Measurements from ENCODE around the gene EIF4G3.

EIF4G3 gene

GRCh38 chr1:21001042-21001441, 175.7 kb downstream of the EIF4G3 start:
- TF ChIP-seq CTCF (IDR thresholded peaks at IDR 0.05; ENCODE audit: poor library complexity, severe bottlenecking), result no peak
- peaks cover 9% of the 10 kb centered on the region for H3K4me1 ChIP-seq (ENCODE audit: insufficient read depth, poor library complexity, severe bottlenecking)
- H3K27ac ChIP-seq (ENCODE audit: poor library complexity, severe bottlenecking), result no peak overlapping the region
- H3K36me3 ChIP-seq (ENCODE audit: low read depth), result no peaks in the 10 kb centered on the region
- DNase-seq (ENCODE audit: low spot score), result no peak
- H3K27me3 ChIP-seq (ENCODE audit: insufficient read depth, poor library complexity, severe bottlenecking), result no peaks in the 10 kb centered on the region
- H3K4me3 ChIP-seq (ENCODE audit: severe bottlenecking), result no peak overlapping the region
- no peak for ATAC-seq (ENCODE audit: low read depth)
- no peaks in the 10 kb centered on the region for H3K9me3 ChIP-seq (ENCODE audit: severe bottlenecking)

- Histone ChIP-seq H3K27me3 (ENCODE audit: insufficient read depth, poor library complexity, severe bottlenecking) (no peaks in the 10 kb centered on the region), H3K4me3 (ENCODE audit: severe bottlenecking) (no peak overlapping the region), H3K36me3 (ENCODE audit: low read depth) (no peaks in the 10 kb centered on the region), H3K27ac (ENCODE audit: poor library complexity, severe bottlenecking) (no peak overlapping the region), H3K4me1 (ENCODE audit: insufficient read depth, poor library complexity, severe bottlenecking) (peaks cover 9% of the 10 kb centered on the region), H3K9me3 (ENCODE audit: severe bottlenecking) (no peaks in the 10 kb centered on the region)
- no peak for ATAC-seq (ENCODE audit: low read depth)
- TF ChIP-seq CTCF (IDR thresholded peaks at IDR 0.05; ENCODE audit: poor library complexity, severe bottlenecking), result no peak
- no peak for DNase-seq (ENCODE audit: low spot score)
Observed at GRCh38 chr1:21000245-21000594, 176.5 kb downstream of the EIF4G3 start.

GRCh38 chr1:20999525-21000244, 177.0 kb downstream of the EIF4G3 start:
- DNase-seq (ENCODE audit: low spot score), result no peak
- Histone ChIP-seq H3K27ac (ENCODE audit: poor library complexity, severe bottlenecking) (no peak overlapping the region), H3K27me3 (ENCODE audit: insufficient read depth, poor library complexity, severe bottlenecking) (no peaks in the 10 kb centered on the region), H3K36me3 (ENCODE audit: low read depth) (no peaks in the 10 kb centered on the region), H3K9me3 (ENCODE audit: severe bottlenecking) (no peaks in the 10 kb centered on the region), H3K4me1 (ENCODE audit: insufficient read depth, poor library complexity, severe bottlenecking) (peaks cover 9% of the 10 kb centered on the region), H3K4me3 (ENCODE audit: severe bottlenecking) (no peak overlapping the region)
- no peak for TF ChIP-seq CTCF (IDR thresholded peaks at IDR 0.05; ENCODE audit: poor library complexity, severe bottlenecking)
- no peak for ATAC-seq (ENCODE audit: low read depth)

- no peak for ATAC-seq (ENCODE audit: low read depth)
- peaks cover 9% of the 10 kb centered on the region for H3K4me1 ChIP-seq (ENCODE audit: insufficient read depth, poor library complexity, severe bottlenecking)
Observed at GRCh38 chr1:20998826-20999225, 177.9 kb downstream of the EIF4G3 start.

More at GRCh38 chr1:20998826-20999225, 177.9 kb downstream of the EIF4G3 start:
- Histone ChIP-seq H3K36me3 (ENCODE audit: low read depth) (no peaks in the 10 kb centered on the region), H3K4me3 (ENCODE audit: severe bottlenecking) (no peak overlapping the region), H3K9me3 (ENCODE audit: severe bottlenecking) (no peaks in the 10 kb centered on the region), H3K27me3 (ENCODE audit: insufficient read depth, poor library complexity, severe bottlenecking) (no peaks in the 10 kb centered on the region), H3K27ac (ENCODE audit: poor library complexity, severe bottlenecking) (no peak overlapping the region)
- DNase-seq (ENCODE audit: low spot score), result no peak
- no peak for TF ChIP-seq CTCF (IDR thresholded peaks at IDR 0.05; ENCODE audit: poor library complexity, severe bottlenecking)

Measured in RWPE2 (cell line).